ENCODE measurements around the gene ZDHHC19. TPM values are rescaled to one million over a fixed set of nuclear protein-coding genes. Genes with fewer than 3 reads are reported as not detected.

ZDHHC19 gene
- total RNA-seq, 6 donors from 2014 or later = 1.4 to 3.1 TPM; not detected in 4

DNA sequence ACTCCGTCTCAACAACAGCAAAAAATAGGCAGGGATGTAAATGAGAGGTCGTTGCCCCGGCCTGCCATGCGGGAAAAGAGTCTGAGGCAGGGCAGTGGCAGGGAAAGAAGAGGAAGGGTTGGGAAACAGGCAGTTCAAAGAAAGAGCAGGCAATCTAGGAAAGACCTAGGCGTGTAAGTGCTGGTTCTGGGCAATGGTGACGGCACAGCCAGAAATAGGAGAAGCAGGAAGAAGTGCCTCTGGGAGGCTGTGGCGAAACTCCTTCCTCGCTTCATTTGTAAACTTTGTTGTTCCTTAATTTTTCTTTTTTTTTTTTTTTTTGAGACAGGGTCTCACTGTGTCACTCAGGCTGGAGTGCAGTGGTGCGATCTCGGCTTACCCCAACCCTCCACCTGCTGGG, 9.4 kb upstream of the ZDHHC19 start:
- Histone ChIP-seq H3K4me3 (no peak overlapping the region), H3K4me1 (peaks cover 12 to 20% (median 14%) of the 10 kb centered on the region in 4 donors), H3K9me3 (no peaks in the 10 kb centered on the region), H3K27me3 (no peaks in the 10 kb centered on the region), H3K36me3 (no peaks in the 10 kb centered on the region), H3K27ac (peak overlapping the region; percentile 66 to 76 (median 68))
- ATAC-seq (ENCODE audit: low FRiP score in 2 of 2) (peak; percentile 54 to 68), DNase-seq (peak in 1 of 2 donors; percentile 72)
- WGBS, 2 donors = 65 to 66% methylated on average over 10 of the region's 10 CpGs
- TF ChIP-seq EP300 (IDR thresholded peaks at IDR 0.05) = no peak
- TF ChIP-seq POLR2AphosphoS5 (IDR thresholded peaks at IDR 0.05) = peak in 1 of 2 donors; percentile 34

DNA sequence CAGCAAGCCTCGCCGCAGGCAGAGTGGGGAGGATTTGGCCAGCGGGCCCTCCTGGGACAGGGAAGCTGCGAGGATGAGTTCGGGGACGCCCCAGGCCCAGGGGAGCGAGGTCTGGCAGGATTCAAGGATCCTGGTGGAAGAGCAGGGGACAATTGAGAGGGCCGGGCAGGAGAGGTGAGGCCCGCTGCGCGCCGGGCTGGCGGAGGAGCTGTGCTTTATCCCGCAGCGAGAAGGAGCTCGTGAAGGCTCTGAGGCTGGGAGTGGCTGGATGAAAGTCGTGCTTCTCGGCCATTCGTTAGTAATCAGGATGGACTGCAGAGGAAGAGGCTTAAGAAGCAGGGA, 8.7 kb upstream of the ZDHHC19 start:
- Histone ChIP-seq H3K36me3 (no peaks in the 10 kb centered on the region), H3K27ac (peak overlapping the region; percentile 66 to 76 (median 68)), H3K27me3 (no peaks in the 10 kb centered on the region), H3K4me3 (peak overlapping the region in 1 of 4 donors; percentile 28), H3K4me1 (peaks cover 12 to 20% (median 14%) of the 10 kb centered on the region in 4 donors), H3K9me3 (no peaks in the 10 kb centered on the region)
- ATAC-seq (ENCODE audit: low FRiP score in 2 of 2) (peak in 1 of 2 donors; percentile 2), DNase-seq (no peak)
- TF ChIP-seq, protein P1, sequence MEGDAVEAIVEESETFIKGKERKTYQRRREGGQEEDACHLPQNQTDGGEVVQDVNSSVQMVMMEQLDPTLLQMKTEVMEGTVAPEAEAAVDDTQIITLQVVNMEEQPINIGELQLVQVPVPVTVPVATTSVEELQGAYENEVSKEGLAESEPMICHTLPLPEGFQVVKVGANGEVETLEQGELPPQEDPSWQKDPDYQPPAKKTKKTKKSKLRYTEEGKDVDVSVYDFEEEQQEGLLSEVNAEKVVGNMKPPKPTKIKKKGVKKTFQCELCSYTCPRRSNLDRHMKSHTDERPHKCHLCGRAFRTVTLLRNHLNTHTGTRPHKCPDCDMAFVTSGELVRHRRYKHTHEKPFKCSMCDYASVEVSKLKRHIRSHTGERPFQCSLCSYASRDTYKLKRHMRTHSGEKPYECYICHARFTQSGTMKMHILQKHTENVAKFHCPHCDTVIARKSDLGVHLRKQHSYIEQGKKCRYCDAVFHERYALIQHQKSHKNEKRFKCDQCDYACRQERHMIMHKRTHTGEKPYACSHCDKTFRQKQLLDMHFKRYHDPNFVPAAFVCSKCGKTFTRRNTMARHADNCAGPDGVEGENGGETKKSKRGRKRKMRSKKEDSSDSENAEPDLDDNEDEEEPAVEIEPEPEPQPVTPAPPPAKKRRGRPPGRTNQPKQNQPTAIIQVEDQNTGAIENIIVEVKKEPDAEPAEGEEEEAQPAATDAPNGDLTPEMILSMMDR (IDR thresholded peaks at IDR 0.05) = no peak
- no peak for TF ChIP-seq EP300 (IDR thresholded peaks at IDR 0.05)
- no peak for TF ChIP-seq POLR2AphosphoS5 (IDR thresholded peaks at IDR 0.05)
- no peak for TF ChIP-seq POLR2A (IDR thresholded peaks at IDR 0.05)
- 81 to 87% methylated on average over 12 to 19 of the region's 19 CpGs for WGBS, 2 donors

DNA sequence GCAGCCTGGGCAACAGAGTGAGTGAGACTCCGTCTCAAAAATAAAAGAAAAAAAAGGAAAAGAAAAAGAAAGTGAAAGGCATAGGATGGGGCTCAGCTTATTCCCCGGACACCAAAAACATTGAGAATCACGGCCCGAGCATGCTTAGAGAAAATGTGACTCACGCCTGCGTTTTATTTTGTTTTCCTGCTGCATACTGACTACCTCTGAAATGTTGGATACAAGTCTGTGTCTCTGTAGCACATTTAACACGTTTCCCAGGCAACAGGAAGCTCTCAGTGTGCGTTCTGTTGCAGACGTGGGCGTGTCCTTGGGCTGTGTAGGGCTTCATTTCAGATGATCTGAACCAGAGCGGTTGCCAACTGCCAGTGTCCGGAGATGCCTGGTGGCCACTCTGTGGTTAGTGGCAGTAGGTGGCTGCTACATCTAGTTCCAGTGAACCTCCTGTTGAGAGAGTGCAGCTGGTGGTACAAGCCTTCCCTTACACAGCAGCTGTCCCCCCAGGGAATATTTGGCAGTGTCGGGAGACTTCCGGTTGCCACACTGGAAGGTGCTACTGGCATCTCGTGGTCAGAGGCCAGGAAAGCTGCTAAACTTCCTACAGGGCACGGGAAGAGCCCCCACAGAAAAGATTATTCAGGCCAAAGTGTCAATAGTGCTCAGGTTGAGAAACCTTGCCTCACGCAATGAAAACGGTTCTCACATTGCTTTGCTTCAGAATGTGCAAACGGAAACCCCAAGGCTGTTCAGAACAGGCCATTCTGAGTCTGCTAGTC, 8.2 kb upstream of the ZDHHC19 start:
- Histone ChIP-seq H3K27me3 (no peaks in the 10 kb centered on the region), H3K27ac (peak overlapping the region; percentile 66 to 76 (median 68)), H3K4me3 (peak overlapping the region in 3 of 4 donors; percentile 13 to 31 (median 28)), H3K9me3 (no peaks in the 10 kb centered on the region), H3K4me1 (peaks cover 12 to 20% (median 14%) of the 10 kb centered on the region in 4 donors), H3K36me3 (no peaks in the 10 kb centered on the region)
- WGBS, 2 donors = 28 to 33% methylated on average over 15 to 19 of the region's 19 CpGs
- DNase-seq = peak in 1 of 2 donors; percentile 66
- TF ChIP-seq EP300 (IDR thresholded peaks at IDR 0.05) (no peak), POLR2A (IDR thresholded peaks at IDR 0.05) (peak in 1 of 4 donors; percentile 25), POLR2AphosphoS5 (IDR thresholded peaks at IDR 0.05) (peak in 1 of 2 donors; percentile 14)
- TF ChIP-seq, protein P1 (IDR thresholded peaks at IDR 0.05) = no peak
- ATAC-seq (ENCODE audit: low FRiP score in 2 of 2) = peak; percentile 61 to 89

DNA sequence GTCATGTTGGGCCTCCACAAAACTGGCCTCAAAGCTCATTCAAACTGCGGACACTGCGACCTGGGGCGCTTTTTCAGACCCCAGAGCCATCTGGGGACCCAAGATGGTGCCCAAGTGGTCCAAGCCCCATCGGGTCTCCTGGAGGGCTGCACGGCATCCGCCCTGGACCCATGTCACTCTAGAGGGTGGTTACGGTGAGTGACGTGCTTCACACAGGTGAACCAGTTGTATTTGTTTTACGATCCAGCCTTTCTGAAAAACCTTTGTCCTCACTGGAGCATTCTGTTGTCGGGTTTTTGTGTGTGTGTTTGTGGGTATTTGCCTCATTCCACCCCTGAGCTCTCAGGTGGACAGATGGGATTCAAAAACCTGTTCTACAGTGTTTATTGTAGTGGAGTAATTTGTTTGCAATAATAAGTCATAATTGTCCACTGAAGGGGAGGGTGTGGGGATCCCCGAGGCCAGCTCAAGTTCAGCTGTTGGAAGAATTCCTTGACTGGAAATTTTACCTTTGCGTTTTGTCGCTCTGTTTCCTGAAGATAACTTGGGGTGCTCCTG, 7.0 kb upstream of the ZDHHC19 start:
- Histone ChIP-seq H3K27me3 (no peaks in the 10 kb centered on the region), H3K9me3 (no peaks in the 10 kb centered on the region), H3K36me3 (no peaks in the 10 kb centered on the region), H3K4me3 (no peak overlapping the region), H3K27ac (peak overlapping the region in 2 of 4 donors; percentile 1 to 76), H3K4me1 (peaks cover 12 to 20% (median 14%) of the 10 kb centered on the region in 4 donors)
- WGBS, 2 donors = 91 to 94% methylated on average over 6 to 13 of the region's 13 CpGs
- DNase-seq (no peak), ATAC-seq (ENCODE audit: low FRiP score in 2 of 2) (no peak)
- TF ChIP-seq POLR2AphosphoS5 (IDR thresholded peaks at IDR 0.05) = no peak
- TF ChIP-seq EP300 (IDR thresholded peaks at IDR 0.05) = no peak
- no peak for TF ChIP-seq POLR2A (IDR thresholded peaks at IDR 0.05)
- TF ChIP-seq, protein P1 (IDR thresholded peaks at IDR 0.05) = no peak

DNA sequence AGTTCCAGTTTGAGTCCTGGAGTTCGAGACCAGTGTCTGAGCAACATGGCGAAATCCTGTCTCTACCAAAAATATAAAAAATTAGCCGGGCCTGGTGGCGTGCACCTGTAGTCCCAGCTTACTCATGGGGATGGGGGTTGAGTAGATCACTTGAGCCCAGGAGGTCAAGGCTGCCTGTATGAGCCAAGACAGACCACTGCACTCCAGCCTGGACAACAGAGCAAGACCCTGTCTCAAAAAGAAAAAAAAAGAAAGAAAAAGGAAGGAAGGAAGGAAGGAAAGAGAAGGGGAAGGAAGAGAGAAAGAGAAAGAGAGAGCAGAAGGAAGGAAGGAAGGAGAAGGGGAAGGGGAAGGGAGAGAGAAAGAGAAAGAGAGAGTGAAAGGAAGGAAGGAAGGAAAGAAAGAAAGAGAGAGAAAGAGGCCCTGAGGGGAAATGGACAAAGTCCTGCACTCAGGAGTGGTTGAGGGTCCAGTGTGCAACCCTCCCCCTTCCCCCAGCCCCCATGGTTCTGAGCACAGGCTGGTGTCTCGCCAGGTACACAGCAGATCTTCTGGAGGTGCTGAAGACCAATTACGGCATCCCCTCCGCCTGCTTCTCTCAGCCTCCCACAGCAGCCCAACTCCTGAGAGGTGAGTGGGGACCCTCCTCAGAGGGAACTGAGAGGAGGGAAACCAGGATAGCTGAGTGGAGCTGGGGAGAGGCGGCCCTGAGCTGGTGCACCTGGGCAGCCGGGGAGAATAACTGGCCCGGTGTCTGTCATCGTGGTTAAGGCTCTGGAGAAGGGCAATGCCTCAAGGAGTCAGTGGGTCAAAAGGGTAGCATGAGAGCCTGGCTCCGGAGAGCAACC, 6.3 kb upstream of the ZDHHC19 start:
- H3K27ac ChIP-seq = no peak overlapping the region
- peaks cover 10 to 20% (median 14%) of the 10 kb centered on the region in 4 donors for H3K4me1 ChIP-seq
- TF ChIP-seq EP300 (IDR thresholded peaks at IDR 0.05) (no peak), POLR2A (IDR thresholded peaks at IDR 0.05) (no peak), POLR2AphosphoS5 (IDR thresholded peaks at IDR 0.05) (no peak)
- TF ChIP-seq, protein P1 (IDR thresholded peaks at IDR 0.05) = no peak
- WGBS, 2 donors = 88 to 93% methylated on average over 10 to 12 of the region's 12 CpGs
- no peak overlapping the region for H3K4me3 ChIP-seq
- H3K27me3 ChIP-seq = no peaks in the 10 kb centered on the region
- ATAC-seq (ENCODE audit: low FRiP score in 2 of 2) (no peak), DNase-seq (no peak)
- H3K36me3 ChIP-seq = no peaks in the 10 kb centered on the region
- H3K9me3 ChIP-seq = no peaks in the 10 kb centered on the region

All from upper lobe of left lung (tissue), 6 donors.